Activated T-cell treated with anti-CD3 and anti-CD28 coated beads, Interleukin-2, amount 50 U/mL, for 4 hours (primary cell): ENCODE results near the gene PLCB4. TPM values are rescaled to one million over a fixed set of nuclear protein-coding genes. Genes with fewer than 3 reads are reported as not detected.

ENCODE experiments used
- ATAC-seq, 2 donors: fragments of 200-7000 bp; cut with Tn5 transposase; one replicate each; pipeline ENCODE4 v1.10.0; 2021
- DNase-seq: peaks from one replicate; pipeline ENCODE4 v3.0.0-alpha.2; 2020
- H3K27me3 Mint-ChIP-seq: one replicate; pipeline ENCODE4 v1.8.0; 2021; ENCODE audit warnings: low read depth, mixed read lengths
- H3K36me3 Mint-ChIP-seq: one replicate; pipeline ENCODE4 v1.8.0; 2022; ENCODE audit warnings: mixed read lengths; ENCODE audit not compliant: insufficient read depth
- H3K4me1 Mint-ChIP-seq: one replicate; pipeline ENCODE4 v1.8.0; 2021; ENCODE audit warnings: low read depth, mixed read lengths
- H3K4me3 Mint-ChIP-seq: one replicate; pipeline ENCODE4 v1.8.0; 2021; ENCODE audit warnings: mild to moderate bottlenecking, moderate library complexity, mixed read lengths
- H3K9me3 Mint-ChIP-seq: one replicate; pipeline ENCODE4 v1.8.0; 2021; ENCODE audit warnings: mixed read lengths
- total RNA-seq, 3 donors: library from RNA; stranded (reverse); gene quantifications; one replicate each; pipeline ENCODE4 v1.2.1, GENCODE V29; 2021

PLCB4 gene
- total RNA-seq, 3 donors from 2014 or later = 0.05 TPM; not detected in 1

DNA sequence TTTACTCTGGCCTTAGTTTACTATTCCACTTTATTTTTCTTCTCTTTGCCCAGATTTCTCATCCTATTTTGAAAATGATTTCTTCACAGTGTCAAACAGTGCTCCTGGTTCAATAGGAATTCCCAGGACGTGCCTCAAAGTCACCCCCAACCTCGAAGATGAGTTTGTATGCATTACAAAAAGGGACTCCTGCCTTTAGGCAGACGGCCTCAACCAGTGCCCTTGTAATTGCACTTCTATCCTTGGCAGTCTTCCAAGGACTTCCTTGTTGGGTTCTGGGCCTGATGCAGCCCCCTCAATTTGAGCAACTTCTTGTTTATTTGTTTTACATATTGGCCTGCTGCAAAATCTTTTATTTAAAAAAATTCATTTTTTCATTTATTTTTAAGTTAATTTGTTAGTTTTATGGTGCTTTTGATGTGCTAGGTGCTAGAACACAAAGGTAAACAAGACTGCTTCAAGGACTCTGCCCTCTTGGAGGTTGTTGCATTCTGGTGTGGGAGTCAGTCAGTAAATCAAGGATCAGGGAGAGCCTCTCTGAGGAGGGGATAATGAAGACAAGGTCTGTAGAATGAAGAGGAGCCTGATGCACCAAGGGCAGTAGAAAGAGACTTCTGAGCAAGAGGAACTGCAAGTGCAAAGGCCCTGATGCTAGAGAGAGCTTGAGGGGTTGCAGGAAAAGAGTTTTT is 264.0 kb downstream of the PLCB4 start:
- no peaks in the 10 kb centered on the region for H3K27me3 Mint-ChIP-seq
- H3K9me3 Mint-ChIP-seq = no peaks in the 10 kb centered on the region
- H3K4me3 Mint-ChIP-seq = no peak overlapping the region
- H3K4me1 Mint-ChIP-seq = no peaks in the 10 kb centered on the region
- DNase-seq = no peak
- no peak for ATAC-seq
- no peaks in the 10 kb centered on the region for H3K36me3 Mint-ChIP-seq

DNA sequence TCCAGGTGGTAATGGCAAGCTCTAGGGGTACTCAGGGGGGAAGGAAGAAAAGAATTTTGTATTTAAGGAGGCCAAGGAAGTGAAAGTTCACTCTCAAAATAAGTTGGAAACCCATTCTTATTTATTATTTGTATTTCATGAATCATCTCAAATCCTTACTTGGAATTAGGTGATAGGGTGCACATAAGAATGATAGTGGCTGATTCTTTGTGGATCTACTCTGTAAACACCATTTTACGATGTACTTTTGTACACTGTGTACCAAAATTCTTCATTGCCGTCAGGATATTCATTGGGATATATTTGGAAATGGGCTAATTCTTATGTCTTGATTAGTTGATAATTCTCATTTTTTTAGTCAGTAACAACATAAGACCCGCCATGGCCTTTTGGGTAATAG is 266.0 kb downstream of the PLCB4 start:
- ATAC-seq (no peak), DNase-seq (no peak)
- Mint-ChIP-seq H3K9me3 (no peaks in the 10 kb centered on the region), H3K4me3 (no peak overlapping the region), H3K27me3 (no peaks in the 10 kb centered on the region), H3K4me1 (no peaks in the 10 kb centered on the region), H3K36me3 (no peaks in the 10 kb centered on the region)

DNA sequence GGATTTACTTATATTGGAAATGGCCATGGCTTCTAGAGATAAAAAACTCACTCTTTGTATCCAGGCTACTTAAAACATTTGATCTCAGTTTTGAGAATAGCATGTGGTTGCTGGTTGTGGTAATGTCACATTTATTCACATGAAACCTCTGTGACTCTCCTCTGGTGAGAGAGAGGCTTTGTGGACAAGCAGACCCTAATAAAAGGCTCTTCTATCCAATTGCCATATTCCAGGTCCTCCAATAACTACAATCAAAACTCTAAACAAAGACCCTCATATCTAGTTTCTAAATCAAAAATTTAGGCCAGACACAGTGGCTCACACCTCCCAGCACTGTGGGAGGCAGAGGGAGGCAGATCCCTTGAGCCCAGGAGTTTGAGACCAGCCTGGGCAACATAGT is 269.2 kb downstream of the PLCB4 start:
- Mint-ChIP-seq H3K9me3 (no peaks in the 10 kb centered on the region), H3K4me1 (no peaks in the 10 kb centered on the region), H3K4me3 (no peak overlapping the region), H3K36me3 (no peaks in the 10 kb centered on the region), H3K27me3 (no peaks in the 10 kb centered on the region)
- DNase-seq (no peak), ATAC-seq (no peak)

DNA sequence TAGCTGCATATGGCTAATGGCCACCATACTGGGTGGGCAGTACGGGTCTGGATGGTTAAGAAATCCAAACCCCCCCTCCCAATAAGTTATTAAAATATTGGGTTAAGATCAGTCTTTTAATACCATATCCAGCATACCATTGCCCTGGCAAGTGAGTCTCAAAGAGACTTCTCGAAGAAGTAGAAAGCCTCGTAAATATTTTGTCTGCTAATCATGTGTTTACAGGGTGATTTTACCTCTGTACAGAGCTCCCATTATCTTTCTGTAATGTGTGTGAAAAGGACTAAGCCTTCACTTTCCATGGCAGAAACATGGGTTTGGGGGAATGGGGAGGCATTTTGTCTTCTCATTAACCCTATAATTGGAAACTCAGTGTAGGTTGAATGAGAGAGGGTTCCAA is 270.8 kb downstream of the PLCB4 start:
- Mint-ChIP-seq H3K4me3 (no peak overlapping the region), H3K4me1 (no peaks in the 10 kb centered on the region), H3K9me3 (no peaks in the 10 kb centered on the region), H3K36me3 (no peaks in the 10 kb centered on the region), H3K27me3 (no peaks in the 10 kb centered on the region)
- no peak for DNase-seq
- no peak for ATAC-seq

DNA sequence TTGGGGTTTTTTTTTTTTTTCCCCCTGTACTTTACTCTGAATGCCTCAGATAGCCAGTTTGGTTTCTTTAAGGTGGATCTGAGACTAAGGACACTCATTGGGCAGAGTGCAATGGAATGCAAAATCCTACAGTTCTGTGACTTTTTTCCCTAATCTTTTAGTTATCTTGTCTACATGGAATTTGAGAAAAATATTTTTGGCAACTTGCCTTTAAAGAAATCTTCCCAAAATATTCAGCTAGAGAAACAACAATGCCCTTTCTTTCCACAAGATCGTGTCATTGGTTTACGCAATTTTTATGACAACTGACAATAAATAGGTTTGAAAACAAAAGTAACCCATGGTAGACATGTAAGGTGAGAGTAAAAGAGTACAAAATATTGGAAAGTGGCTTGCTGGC is 273.8 kb downstream of the PLCB4 start:
- H3K36me3 Mint-ChIP-seq = no peaks in the 10 kb centered on the region
- H3K4me1 Mint-ChIP-seq = no peaks in the 10 kb centered on the region
- H3K9me3 Mint-ChIP-seq = no peaks in the 10 kb centered on the region
- ATAC-seq (no peak), DNase-seq (no peak)
- no peaks in the 10 kb centered on the region for H3K27me3 Mint-ChIP-seq
- no peak overlapping the region for H3K4me3 Mint-ChIP-seq

DNA sequence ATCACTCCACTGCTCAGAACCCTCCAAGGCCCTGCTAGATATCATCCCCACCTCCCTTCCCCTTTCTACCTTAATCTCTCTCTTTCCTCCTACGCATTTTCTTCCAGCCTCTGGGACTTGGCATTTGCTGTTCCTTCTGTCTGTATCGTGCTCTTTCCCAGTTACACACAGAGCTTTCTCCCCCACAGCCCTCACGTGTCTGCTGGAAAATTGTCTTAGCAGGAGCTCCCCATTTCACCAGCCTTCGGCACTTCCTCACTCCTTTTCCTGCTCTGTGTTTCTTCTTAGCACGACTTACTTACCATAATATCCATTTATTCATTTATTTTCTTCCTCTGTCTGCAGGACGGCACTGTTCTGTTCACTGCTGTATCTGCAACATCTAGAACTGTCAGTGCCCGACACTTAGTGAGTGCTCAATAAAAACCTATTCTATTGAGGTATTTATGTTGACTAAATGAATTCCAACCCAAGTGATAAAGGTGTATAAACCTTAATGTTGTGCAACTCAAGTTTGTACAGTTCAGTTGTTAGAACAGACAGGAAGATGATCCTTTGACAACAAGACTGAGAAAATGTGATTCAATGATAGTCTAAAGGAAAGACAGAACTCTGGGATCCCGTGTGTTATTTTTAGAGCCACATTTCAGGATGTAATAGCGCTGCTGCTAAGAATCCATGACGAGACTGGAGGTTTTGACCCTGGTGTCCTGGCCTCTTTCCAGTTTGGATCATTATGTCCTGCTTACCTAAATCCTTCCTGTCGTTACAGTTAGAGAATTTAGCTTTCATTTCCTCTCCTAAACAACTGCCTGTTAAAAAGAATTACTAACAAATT is 275.4 kb downstream of the PLCB4 start:
- no peaks in the 10 kb centered on the region for H3K36me3 Mint-ChIP-seq
- H3K4me3 Mint-ChIP-seq = no peak overlapping the region
- H3K27me3 Mint-ChIP-seq = no peaks in the 10 kb centered on the region
- no peaks in the 10 kb centered on the region for H3K9me3 Mint-ChIP-seq
- H3K4me1 Mint-ChIP-seq = no peaks in the 10 kb centered on the region
- DNase-seq = no peak
- ATAC-seq = no peak

DNA sequence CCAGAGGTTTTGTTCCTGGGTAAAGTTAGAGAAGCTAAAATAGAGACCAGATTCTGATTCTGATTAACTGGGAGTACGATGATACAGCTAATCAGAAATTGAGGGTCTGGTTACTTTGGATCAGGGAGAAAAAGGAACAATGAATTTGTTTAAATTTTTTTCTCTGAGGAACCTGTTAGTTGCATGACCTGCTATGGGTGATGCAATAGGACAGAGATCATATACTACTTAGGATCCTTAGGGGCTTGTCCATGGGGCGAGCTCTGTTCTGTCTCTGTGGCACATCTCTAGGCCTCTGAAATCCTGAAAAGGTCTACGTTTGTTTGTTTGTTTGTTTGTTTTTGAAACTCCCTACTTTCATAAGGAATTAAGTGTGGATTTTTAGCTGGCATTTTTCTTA is 279.4 kb downstream of the PLCB4 start:
- DNase-seq (no peak), ATAC-seq (no peak)
- Mint-ChIP-seq H3K4me3 (no peak overlapping the region), H3K4me1 (no peaks in the 10 kb centered on the region), H3K27me3 (no peaks in the 10 kb centered on the region), H3K9me3 (no peaks in the 10 kb centered on the region), H3K36me3 (no peaks in the 10 kb centered on the region)

DNA sequence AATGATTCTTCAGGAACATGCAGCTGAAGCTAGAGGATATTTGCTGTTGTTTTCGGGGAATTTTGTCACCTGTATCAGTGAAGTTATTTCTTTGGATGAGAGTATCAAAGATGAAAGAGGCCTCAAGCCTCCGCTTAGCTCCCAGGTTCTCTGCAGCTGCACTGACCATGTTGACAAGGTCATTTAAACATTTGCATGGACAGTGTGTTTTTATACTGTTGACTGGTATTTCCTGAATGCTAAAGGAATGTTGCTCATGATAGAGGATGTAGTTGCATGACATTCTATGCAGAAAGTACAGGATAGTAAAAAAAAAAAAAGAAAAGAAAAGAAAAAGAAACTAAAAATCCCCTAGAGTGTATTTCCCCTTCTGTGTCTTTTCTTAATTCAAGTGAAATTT is 279.9 kb downstream of the PLCB4 start:
- Mint-ChIP-seq H3K4me3 (no peak overlapping the region), H3K27me3 (no peaks in the 10 kb centered on the region), H3K36me3 (no peaks in the 10 kb centered on the region), H3K9me3 (no peaks in the 10 kb centered on the region), H3K4me1 (no peaks in the 10 kb centered on the region)
- no peak for ATAC-seq
- no peak for DNase-seq

DNA sequence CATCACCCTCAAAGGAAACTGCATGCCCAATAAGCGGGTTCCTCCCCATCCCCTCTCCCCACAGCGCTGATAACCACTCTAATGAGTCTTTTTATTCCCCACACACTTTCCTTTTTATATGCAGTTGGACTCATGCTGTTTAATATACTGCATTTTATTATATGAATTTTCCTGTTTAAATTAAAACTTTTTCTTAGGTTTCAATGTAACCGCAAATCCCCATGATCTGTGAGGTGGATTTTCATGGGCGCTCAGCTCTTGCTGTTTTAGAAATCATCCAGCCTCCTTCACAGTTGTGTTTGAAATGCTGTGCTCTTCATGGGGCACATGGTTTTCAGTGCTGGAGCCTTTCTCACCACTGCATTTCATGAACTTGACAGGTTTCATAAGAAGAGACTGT is 280.4 kb downstream of the PLCB4 start:
- ATAC-seq = no peak

DNA sequence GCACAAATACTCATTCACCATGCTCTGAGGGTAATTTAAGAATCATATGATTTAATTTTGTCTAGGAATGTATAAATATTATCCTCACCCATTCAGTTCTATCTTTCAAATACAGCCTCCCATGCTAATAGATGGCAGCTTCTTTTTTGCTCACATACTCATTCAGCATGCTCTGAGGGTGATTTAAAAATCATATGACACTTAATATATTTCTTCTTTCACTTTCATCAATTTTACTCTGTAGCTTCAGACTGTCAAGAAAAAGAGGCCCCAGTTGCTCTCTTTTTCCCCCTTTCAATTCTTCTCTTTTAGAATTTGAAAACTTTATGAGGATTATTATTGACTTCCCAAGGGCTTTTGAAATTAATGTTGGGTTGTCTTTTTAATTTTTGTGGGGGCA is 283.9 kb downstream of the PLCB4 start:
- DNase-seq = no peak
- Mint-ChIP-seq H3K36me3 (no peaks in the 10 kb centered on the region), H3K9me3 (no peaks in the 10 kb centered on the region), H3K4me3 (no peak overlapping the region), H3K4me1 (no peaks in the 10 kb centered on the region), H3K27me3 (no peaks in the 10 kb centered on the region)
- no peak for ATAC-seq

More for the DNA sequence above, 280.4 kb downstream of the PLCB4 start:
- Mint-ChIP-seq H3K4me3 (no peak overlapping the region), H3K27me3 (no peaks in the 10 kb centered on the region), H3K9me3 (no peaks in the 10 kb centered on the region), H3K4me1 (no peaks in the 10 kb centered on the region), H3K36me3 (no peaks in the 10 kb centered on the region)
- DNase-seq = no peak

DNA sequence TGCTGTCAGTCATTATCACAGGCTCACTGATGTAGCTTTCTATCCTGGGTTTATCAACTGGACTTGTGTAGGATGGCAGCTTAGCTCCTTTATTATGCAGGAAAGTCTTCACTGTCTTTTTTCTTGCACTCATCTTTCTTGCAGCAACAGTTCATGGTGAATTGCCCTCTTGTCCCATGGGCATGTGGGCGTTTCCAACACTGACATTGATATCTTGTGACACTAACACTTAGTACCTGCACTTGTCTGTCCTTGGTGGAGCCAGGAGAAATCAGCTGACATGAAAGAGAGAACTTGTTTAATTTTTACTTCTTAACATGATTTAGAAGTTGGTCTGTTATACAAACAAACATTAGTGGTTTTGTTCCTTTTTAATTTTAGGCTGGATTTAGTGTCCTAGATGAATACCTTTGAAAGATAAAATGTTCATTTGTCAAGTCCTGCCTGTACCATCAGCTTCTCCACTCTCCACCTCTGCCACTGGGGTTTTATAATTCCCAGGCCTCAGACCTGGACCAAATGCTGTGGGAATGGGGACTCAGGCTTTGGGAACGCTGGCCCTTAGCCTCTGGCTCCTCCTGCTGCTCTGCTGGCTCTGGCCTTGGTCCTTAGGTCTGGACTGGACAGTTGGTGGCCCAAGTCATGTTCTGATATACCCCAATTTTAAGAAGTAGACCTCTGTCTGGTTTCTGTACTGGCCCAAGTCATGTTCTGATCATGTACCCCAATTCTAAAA is 284.5 kb downstream of the PLCB4 start:
- ATAC-seq (no peak), DNase-seq (no peak)
- no peak overlapping the region for H3K4me3 Mint-ChIP-seq
- H3K36me3 Mint-ChIP-seq = no peaks in the 10 kb centered on the region
- no peaks in the 10 kb centered on the region for H3K4me1 Mint-ChIP-seq
- H3K9me3 Mint-ChIP-seq = no peaks in the 10 kb centered on the region
- no peaks in the 10 kb centered on the region for H3K27me3 Mint-ChIP-seq

DNA sequence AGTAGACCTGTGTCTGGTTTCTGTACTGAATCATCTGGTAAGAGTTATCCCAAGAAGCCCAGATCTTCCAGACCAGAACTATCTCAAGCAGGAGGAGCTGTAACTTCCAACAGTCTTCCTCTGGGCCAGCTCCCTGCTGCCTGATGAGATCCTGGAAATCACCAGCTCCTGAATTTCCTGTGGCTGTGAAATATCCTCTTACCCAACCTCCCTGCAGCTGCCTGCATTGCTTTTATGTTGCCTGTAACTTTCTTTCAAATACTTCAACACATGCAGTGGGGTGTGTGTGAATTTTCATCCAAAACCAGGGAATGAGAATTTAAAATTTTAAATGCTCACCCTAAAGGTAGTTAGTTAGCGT is 285.0 kb downstream of the PLCB4 start:
- Mint-ChIP-seq H3K9me3 (no peaks in the 10 kb centered on the region), H3K4me1 (no peaks in the 10 kb centered on the region), H3K4me3 (no peak overlapping the region), H3K36me3 (no peaks in the 10 kb centered on the region), H3K27me3 (no peaks in the 10 kb centered on the region)
- DNase-seq (no peak), ATAC-seq (no peak)

DNA sequence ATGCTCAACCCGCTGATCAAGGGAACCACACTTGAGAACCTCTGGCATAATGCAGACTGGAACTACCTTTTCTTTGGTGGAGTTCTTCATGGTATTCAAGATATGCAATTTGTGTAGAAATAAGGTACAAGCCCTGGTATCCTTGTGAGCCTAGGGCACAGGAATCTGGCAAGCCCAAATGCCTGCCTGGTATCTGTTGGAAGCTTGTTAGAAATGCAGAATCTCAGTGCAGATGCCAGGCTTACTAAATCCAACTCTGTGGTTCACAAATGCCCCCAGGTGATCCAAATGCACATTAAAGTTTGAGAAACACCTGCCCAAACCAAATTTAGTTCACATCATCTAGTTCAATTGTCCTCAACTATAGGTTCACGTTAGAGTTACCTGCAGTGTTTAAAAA is 285.7 kb downstream of the PLCB4 start:
- Mint-ChIP-seq H3K4me1 (no peaks in the 10 kb centered on the region), H3K27me3 (no peaks in the 10 kb centered on the region), H3K36me3 (no peaks in the 10 kb centered on the region), H3K9me3 (no peaks in the 10 kb centered on the region), H3K4me3 (no peak overlapping the region)
- ATAC-seq = no peak
- DNase-seq = no peak

DNA sequence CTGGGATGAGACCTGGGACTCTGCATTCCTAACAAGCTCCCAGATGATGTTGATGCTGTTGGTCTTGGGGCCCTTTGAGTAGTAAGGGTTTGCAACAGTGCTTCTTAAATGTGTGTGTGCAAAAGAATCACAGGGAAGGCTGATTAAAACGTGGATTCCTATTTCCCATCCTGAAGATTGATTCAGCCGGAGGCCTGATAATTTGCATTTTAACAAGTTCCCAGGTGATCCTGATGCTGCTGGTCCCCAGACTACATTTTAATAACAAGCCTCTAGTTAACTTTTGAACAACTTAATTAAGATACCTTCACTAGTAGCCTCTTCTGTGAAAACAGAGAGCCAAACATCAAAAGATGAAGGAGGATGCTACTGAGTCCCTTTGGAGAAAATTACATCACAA is 289.1 kb downstream of the PLCB4 start:
- Mint-ChIP-seq H3K4me1 (no peaks in the 10 kb centered on the region), H3K27me3 (no peaks in the 10 kb centered on the region), H3K4me3 (no peak overlapping the region), H3K9me3 (no peaks in the 10 kb centered on the region), H3K36me3 (no peaks in the 10 kb centered on the region)
- ATAC-seq (no peak), DNase-seq (no peak)
